GM12878 (cell line): ENCODE results near the gene IL11. TPM values are rescaled to one million over a fixed set of nuclear protein-coding genes. Genes with fewer than 3 reads are reported as not detected.

Experiments
- BCLAF1 ChIP-seq: fragments of 450-650 bp; IDR thresholded peaks from 2 replicates; pipeline ENCODE4 v1.6.1; 2017; ENCODE audit warnings: antibody characterized with exemption, mild to moderate bottlenecking, moderate library complexity
- BHLHE40 ChIP-seq, 2 experiments: fragments of 450-650 bp in 1 of 2; IDR thresholded peaks; 2 replicates each; pipeline ENCODE4 v1.6.1; 2011 to 2017; ENCODE audit warnings: low read depth in 2 of 2, borderline replicate concordance in 1 of 2, improper control_type of control experiment in 1 of 2, low read length in 1 of 2, mild to moderate bottlenecking in 1 of 2
- CEBPB ChIP-seq, 2 experiments: fragments of 150-350 bp in 1 of 2; IDR thresholded peaks; 2 replicates each; pipeline ENCODE4 v1.6.1; 2012 to 2014; ENCODE audit warnings: low read depth in 2 of 2, low read length in 2 of 2, borderline replicate concordance in 1 of 2, inconsistent platforms in 1 of 2
- CHD1 ChIP-seq: IDR thresholded peaks from 2 replicates; pipeline ENCODE4 v1.6.1; 2012; ENCODE audit warnings: low read depth, low read length, improper control_type of control experiment
- CREB1 ChIP-seq: IDR thresholded peaks from 2 replicates; pipeline ENCODE4 v1.6.1; 2012; ENCODE audit warnings: low read depth, mild to moderate bottlenecking, inconsistent platforms
- CUX1 ChIP-seq: IDR thresholded peaks from 2 replicates; pipeline ENCODE4 v1.6.1; 2012; ENCODE audit warnings: improper control_type of control experiment, low read depth, low read length; ENCODE audit not compliant: insufficient replicate concordance
- E4F1 ChIP-seq: fragments of 450-650 bp; IDR thresholded peaks from 2 replicates; pipeline ENCODE4 v1.6.1; 2018; ENCODE audit warnings: borderline replicate concordance, mild to moderate bottlenecking; ENCODE audit not compliant: partially characterized antibody
- EP300 ChIP-seq, 2 experiments: fragments of 150-350 bp in 1 of 2; IDR thresholded peaks; 2 replicates each; pipeline ENCODE4 v1.6.1; 2011 to 2012; ENCODE audit warnings: low read depth in 2 of 2, low read length in 2 of 2, borderline replicate concordance in 1 of 2, improper control_type of control experiment in 1 of 2, inconsistent platforms in 1 of 2; ENCODE audit not compliant: control insufficient read depth in 1 of 2
- IKZF2 ChIP-seq, 2 experiments: fragments of 450-650 bp; IDR thresholded peaks; 2 replicates each; pipeline ENCODE4 v1.6.1; 2017; ENCODE audit warnings: mild to moderate bottlenecking in 2 of 2, moderate library complexity in 2 of 2
- IRF5 ChIP-seq: fragments of 450-650 bp; IDR thresholded peaks from 2 replicates; pipeline ENCODE4 v1.6.1; 2017; ENCODE audit warnings: borderline replicate concordance
- KDM1A ChIP-seq: fragments of 200-600 bp; sonication (generic); IDR thresholded peaks from 2 replicates; pipeline ENCODE4 v1.6.1; 2016; ENCODE audit warnings: borderline replicate concordance
- NBN ChIP-seq: fragments of 450-650 bp; IDR thresholded peaks from 2 replicates; pipeline ENCODE4 v1.6.1; 2016
- RFX5 ChIP-seq: IDR thresholded peaks from 2 replicates; pipeline ENCODE4 v1.6.1; 2011; ENCODE audit warnings: low read depth, low read length, improper control_type of control experiment
- SMARCA5 ChIP-seq: fragments of 450-650 bp; IDR thresholded peaks from 2 replicates; pipeline ENCODE4 v1.6.1; 2017; ENCODE audit warnings: mild to moderate bottlenecking
- SREBF1 ChIP-seq: IDR thresholded peaks from 2 replicates; pipeline ENCODE4 v1.6.1; 2012; ENCODE audit warnings: mild to moderate bottlenecking, low read length
- WRNIP1 ChIP-seq: IDR thresholded peaks from 2 replicates; pipeline ENCODE4 v1.6.1; 2011; ENCODE audit warnings: low read depth, low read length, improper control_type of control experiment, borderline replicate concordance
- ZNF622 ChIP-seq: fragments of 450-650 bp; IDR thresholded peaks from 2 replicates; pipeline ENCODE4 v1.6.1; 2017; ENCODE audit warnings: mild to moderate bottlenecking, inconsistent platforms
- polyA plus RNA-seq, 11 experiments: library from polyadenylated mRNA; depleted of rRNA in 4 of 11; unstranded in 6 of 11; stranded (reverse) in 5 of 11; fragments of >200 nt; fragmentation: Nextera tagmentation in 4 of 11; fragmentation: Illumina TruSeq in 1 of 11; extraction: Ambion mirVana in 4 of 11; extraction: Trizol in 1 of 11; gene quantifications; 1 replicate in 1 of 11; 2 replicates in 10 of 11; pipeline versions ENCODE4 v1.2.1 to v1.2.3, GENCODE V29; 2011 to 2016; ENCODE audit warnings: inconsistent platforms in 2 of 11, missing spikeins in 2 of 11, low read depth in 1 of 11
- total RNA-seq, 4 experiments: library from RNA; depleted of rRNA in 3 of 4; stranded (reverse); fragments of >200 nt in 3 of 4; fragmentation: Illumina TruSeq in 1 of 4; extraction: Trizol in 1 of 4; gene quantifications; 2 replicates each; pipeline versions ENCODE4 v1.2.1 to v1.2.3, GENCODE V29; 2013 to 2021

The IL11 gene
- total and polyA plus RNA-seq, 10 of the 15 experiments (the other 5 are each of a cell fraction or from before 2014, with no cell fraction given), result 0.15 TPM; not detected in 9

GRCh38 chr19:55383279-55384130, 13.2 kb upstream of the IL11 start (continued):
- TF ChIP-seq CUX1, result no peak
- no peak for TF ChIP-seq SREBF1
- no peak for TF ChIP-seq CEBPB (IDR thresholded peaks at IDR 0.05; ENCODE audit: borderline replicate concordance in 1 of 2, low read depth in 2 of 2, low read length in 2 of 2)
- TF ChIP-seq IRF5, result no peak
- TF ChIP-seq NBN, result no peak
- TF ChIP-seq BCLAF1, result no peak
- TF ChIP-seq IKZF2 (IDR thresholded peaks at IDR 0.05), result no peak
- TF ChIP-seq BHLHE40 (IDR thresholded peaks at IDR 0.05; ENCODE audit: borderline replicate concordance in 1 of 2, low read depth in 2 of 2, low read length in 1 of 2), result no peak
- no peak for TF ChIP-seq WRNIP1
- no peak for TF ChIP-seq KDM1A
- no peak for TF ChIP-seq ZNF622
- TF ChIP-seq E4F1, result no peak
- no peak; the same call in 1 of the 2 replicates for TF ChIP-seq SMARCA5
- TF ChIP-seq CHD1, result no peak
- TF ChIP-seq CREB1, result no peak
- no peak for TF ChIP-seq EP300 (IDR thresholded peaks at IDR 0.05; ENCODE audit: borderline replicate concordance in 1 of 2, control insufficient read depth in 1 of 2, low read depth in 2 of 2, low read length in 2 of 2)
- TF ChIP-seq RFX5, result no peak
